Measurements from ENCODE around the gene CD69. TPM values are rescaled to one million over a fixed set of nuclear protein-coding genes. Genes with fewer than 3 reads are reported as not detected.

CD69 gene
- total and polyA plus RNA-seq, 2 donors (not counting 3 experiments of a cell fraction or from before 2014, with no cell fraction given): 0.49 to 4.4 TPM

DNA sequence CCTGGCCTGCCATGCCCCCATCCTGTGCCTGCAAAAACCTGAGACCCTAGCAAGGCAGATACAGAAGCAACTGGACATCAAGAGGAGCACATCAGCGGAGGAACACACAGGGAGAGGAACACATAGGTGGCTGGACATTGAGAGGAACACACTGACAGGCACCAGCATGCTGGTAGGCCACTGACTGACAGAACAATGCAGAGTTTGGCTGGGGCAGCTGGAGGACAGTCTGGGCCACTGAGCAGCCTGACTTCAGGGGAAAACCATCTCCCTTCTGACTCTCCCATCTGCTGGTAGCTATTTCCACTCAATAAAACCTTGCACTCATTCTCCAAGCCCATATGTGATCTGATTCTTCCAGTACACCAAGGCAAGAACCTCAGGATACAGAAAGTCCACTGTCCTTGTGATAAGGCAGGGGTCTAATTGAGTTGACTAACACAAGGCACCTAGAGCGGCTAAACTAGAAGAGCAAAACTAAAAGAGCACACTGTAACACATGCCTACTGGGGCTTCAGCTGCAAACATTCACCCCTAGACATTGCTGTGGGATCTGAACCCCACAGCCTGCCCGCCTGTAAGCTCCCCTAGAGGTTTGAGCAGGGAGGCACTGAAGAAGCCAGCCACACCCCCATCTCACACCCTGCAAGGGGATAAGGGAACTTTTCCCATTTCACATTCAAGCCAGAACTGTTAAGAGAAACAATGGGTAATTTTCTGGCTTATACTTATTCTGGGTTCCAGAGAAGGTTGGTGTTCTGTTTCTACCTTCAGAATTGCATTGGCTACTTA, 49.9 kb downstream of the CD69 start:
- H3K9me3 ChIP-seq (replicated peaks; ENCODE audit: control insufficient read depth, insufficient read depth, low read length): no peaks in the 10 kb centered on the region
- no peaks in the 10 kb centered on the region for H3K36me3 ChIP-seq (ENCODE audit: control insufficient read depth in 2 of 2, extremely low read depth in 1 of 2, insufficient read depth in 2 of 2, low read length in 2 of 2)
- CTCF ChIA-PET: interaction anchor here (0.7 to 1.6 kb wide), 4 partner anchors 63 to 178 kb away, joined by 3 to 4 read pairs (median 4); no protein-coding TSS in a partner anchor
- DNase-seq (ENCODE audit: low read depth, low spot score) (no peak), FAIRE-seq (no peak)
- no peaks in the 10 kb centered on the region for H3K27me3 ChIP-seq (ENCODE audit: control insufficient read depth in 2 of 2, insufficient read depth in 2 of 2, low read length in 2 of 2)
- no TSS peak for BruUV-seq (replicated peaks)
- POLR2A ChIA-PET: no interaction called here
- no peaks in the 10 kb centered on the region for H3K79me2 ChIP-seq (ENCODE audit: control insufficient read depth, insufficient read depth, low read length)
- no peak for TF ChIP-seq POLR2AphosphoS5 (IDR thresholded peaks at IDR 0.05; ENCODE audit: insufficient read depth, low read depth, low read length)
- no peak for TF ChIP-seq POLR2A (IDR thresholded peaks at IDR 0.05; ENCODE audit: low read depth, low read length)
- TF ChIP-seq, protein P1, sequence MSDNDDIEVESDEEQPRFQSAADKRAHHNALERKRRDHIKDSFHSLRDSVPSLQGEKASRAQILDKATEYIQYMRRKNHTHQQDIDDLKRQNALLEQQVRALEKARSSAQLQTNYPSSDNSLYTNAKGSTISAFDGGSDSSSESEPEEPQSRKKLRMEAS (IDR thresholded peaks at IDR 0.05; ENCODE audit: insufficient read depth, insufficient read length): no peak
- no peak for TF ChIP-seq JUN (IDR thresholded peaks at IDR 0.05; ENCODE audit: borderline replicate concordance, insufficient read depth, insufficient read length, low read depth)
- TF ChIP-seq EZH2 (IDR thresholded peaks at IDR 0.05; ENCODE audit: borderline replicate concordance, low read depth, low read length, severe bottlenecking): no peak
- no peak for TF ChIP-seq MYC (IDR thresholded peaks at IDR 0.05; ENCODE audit: low read depth, low read length)
- TF ChIP-seq GATA2 (IDR thresholded peaks at IDR 0.05; ENCODE audit: insufficient read depth, insufficient read length, low read depth, low read length): no peak
- no peak for TF ChIP-seq FOS (IDR thresholded peaks at IDR 0.05; ENCODE audit: borderline replicate concordance, insufficient read depth, low read length)
- TF ChIP-seq, protein P2, sequence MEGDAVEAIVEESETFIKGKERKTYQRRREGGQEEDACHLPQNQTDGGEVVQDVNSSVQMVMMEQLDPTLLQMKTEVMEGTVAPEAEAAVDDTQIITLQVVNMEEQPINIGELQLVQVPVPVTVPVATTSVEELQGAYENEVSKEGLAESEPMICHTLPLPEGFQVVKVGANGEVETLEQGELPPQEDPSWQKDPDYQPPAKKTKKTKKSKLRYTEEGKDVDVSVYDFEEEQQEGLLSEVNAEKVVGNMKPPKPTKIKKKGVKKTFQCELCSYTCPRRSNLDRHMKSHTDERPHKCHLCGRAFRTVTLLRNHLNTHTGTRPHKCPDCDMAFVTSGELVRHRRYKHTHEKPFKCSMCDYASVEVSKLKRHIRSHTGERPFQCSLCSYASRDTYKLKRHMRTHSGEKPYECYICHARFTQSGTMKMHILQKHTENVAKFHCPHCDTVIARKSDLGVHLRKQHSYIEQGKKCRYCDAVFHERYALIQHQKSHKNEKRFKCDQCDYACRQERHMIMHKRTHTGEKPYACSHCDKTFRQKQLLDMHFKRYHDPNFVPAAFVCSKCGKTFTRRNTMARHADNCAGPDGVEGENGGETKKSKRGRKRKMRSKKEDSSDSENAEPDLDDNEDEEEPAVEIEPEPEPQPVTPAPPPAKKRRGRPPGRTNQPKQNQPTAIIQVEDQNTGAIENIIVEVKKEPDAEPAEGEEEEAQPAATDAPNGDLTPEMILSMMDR (IDR thresholded peaks at IDR 0.05; ENCODE audit: extremely low read depth in 1 of 2, insufficient read depth in 1 of 2, low read depth in 1 of 2, low read length in 2 of 2): no peak
- no peaks in the 10 kb centered on the region for H3K4me1 ChIP-seq (ENCODE audit: control insufficient read depth, extremely low read depth, insufficient read depth, low read length)
- no peaks in the 10 kb centered on the region for H4K20me1 ChIP-seq (replicated peaks; ENCODE audit: control insufficient read depth, extremely low read depth, insufficient read depth, low read length)
- no peak overlapping the region for H3K27ac ChIP-seq (ENCODE audit: insufficient read depth, low read depth, low read length)
- H2AFZ ChIP-seq (ENCODE audit: low read depth, low read length): no peak overlapping the region
- no peak overlapping the region for H3K9ac ChIP-seq (replicated peaks; ENCODE audit: extremely low read depth, insufficient read depth, low read length)
- H3K4me3 ChIP-seq (replicated peaks in 1 of 3; ENCODE audit: insufficient read depth in 1 of 3, low read depth in 1 of 3, low read length in 3 of 3): no peak overlapping the region
- H3K9me1 ChIP-seq (replicated peaks; ENCODE audit: control insufficient read depth, extremely low read depth, insufficient read depth, low read length): no peaks in the 10 kb centered on the region
- dilution Hi-C loops (cut with MboI; ENCODE audit: extremely low pct_ligation_motif_present, low sequenced_read_pairs): no loop called here
- no peak overlapping the region for H3K4me2 ChIP-seq (ENCODE audit: insufficient read depth, low read length)
- intact Hi-C loops (cut with micrococcal nuclease): no loop called here

All from endothelial cell of umbilical vein (primary cell).